Stimulated activated naive CD8-positive, alpha-beta T cell treated with anti-CD3 and anti-CD28 coated beads, Interleukin-15, amount 100 ng/mL, for 72 hours (primary cell): ENCODE data around the gene TLE5.

Experiments used
- ATAC-seq: fragments of 150-1000 bp; cut with Tn5 transposase; 2 replicates; pipeline ENCODE4 v1.10.0; 2021; ENCODE audit warnings: mild to moderate bottlenecking, moderate library complexity
- DNase-seq, 2 donors: peaks; one replicate each; pipeline ENCODE4 v3.0.0; 2021 to 2022
- H3K27ac Mint-ChIP-seq, 2 donors: one replicate each; pipeline ENCODE4 v1.8.0; 2022; ENCODE audit warnings: mild to moderate bottlenecking in 2 of 2, mixed read lengths in 2 of 2, moderate library complexity in 2 of 2
- H3K27me3 Mint-ChIP-seq: one replicate; pipeline ENCODE4 v1.8.0; 2022; ENCODE audit warnings: mixed read lengths
- H3K4me1 Mint-ChIP-seq: one replicate; pipeline ENCODE4 v1.8.0; 2022; ENCODE audit warnings: mild to moderate bottlenecking, mixed read lengths
- H3K4me3 Mint-ChIP-seq, 2 donors: one replicate each; pipeline ENCODE4 v1.8.0; 2022; ENCODE audit warnings: mild to moderate bottlenecking in 2 of 2, mixed read lengths in 2 of 2, moderate library complexity in 1 of 2
- H3K9me3 Mint-ChIP-seq, 2 donors: one replicate each; pipeline ENCODE4 v1.8.0; 2022; ENCODE audit warnings: mixed read lengths in 2 of 2

The TLE5 gene

GRCh38 chr19:3033595-3034405 lies 28.5 kb downstream of the TLE5 start:
- ATAC-seq (no peak), DNase-seq (no peak)
- peaks cover 28% of the 10 kb centered on the region for H3K27me3 Mint-ChIP-seq
- peaks cover 30% of the 10 kb centered on the region for H3K4me1 Mint-ChIP-seq
- H3K27ac Mint-ChIP-seq: no peak overlapping the region
- H3K9me3 Mint-ChIP-seq: no peaks in the 10 kb centered on the region
- H3K4me3 Mint-ChIP-seq: peak overlapping the region in 1 of 2 donors; percentile 16

GRCh38 chr19:3031607-3031867 lies 30.8 kb downstream of the TLE5 start:
- no peak overlapping the region for H3K4me3 Mint-ChIP-seq
- no peak overlapping the region for H3K27ac Mint-ChIP-seq
- DNase-seq: no peak
- H3K4me1 Mint-ChIP-seq: peaks cover 35% of the 10 kb centered on the region
- ATAC-seq: no peak
- peaks cover 42% of the 10 kb centered on the region for H3K27me3 Mint-ChIP-seq
- no peaks in the 10 kb centered on the region for H3K9me3 Mint-ChIP-seq

- H3K4me3 Mint-ChIP-seq: peak within 1 kb of the TSS; percentile 69 to 76
- no peak for DNase-seq
- peaks cover 47% of the 10 kb centered on the region for H3K27me3 Mint-ChIP-seq
- no peaks in the 10 kb centered on the region for H3K9me3 Mint-ChIP-seq
- peaks cover 33% of the 10 kb centered on the region for H3K4me1 Mint-ChIP-seq
- peak; percentile 50 for ATAC-seq
- H3K27ac Mint-ChIP-seq: no peak within 1 kb of the TSS
Observed at GRCh38 chr19:3029065-3029923, 33.0 kb downstream of the TLE5 start, which contains the start of gene TLE2. Gene TLE2, minus strand, starts transcription at chr19:3029280. Its CDS starts 376 bp downstream, at chr19:3028904.

GRCh38 chr19:3028305-3029064 lies 33.8 kb downstream of the TLE5 start:
- no peaks in the 10 kb centered on the region for H3K9me3 Mint-ChIP-seq
- peaks cover 37% of the 10 kb centered on the region for H3K4me1 Mint-ChIP-seq
- ATAC-seq (peak; percentile 24), DNase-seq (no peak)
- no peak overlapping the region for H3K27ac Mint-ChIP-seq
- peaks cover 40% of the 10 kb centered on the region for H3K27me3 Mint-ChIP-seq
- H3K4me3 Mint-ChIP-seq: peak overlapping the region; percentile 69 to 76

GRCh38 chr19:3027981-3028304 lies 34.4 kb downstream of the TLE5 start:
- H3K27me3 Mint-ChIP-seq: peaks cover 35% of the 10 kb centered on the region
- peak overlapping the region in 1 of 2 donors; percentile 76 for H3K4me3 Mint-ChIP-seq
- no peak for DNase-seq
- ATAC-seq: no peak
- H3K4me1 Mint-ChIP-seq: peaks cover 42% of the 10 kb centered on the region
- H3K9me3 Mint-ChIP-seq: no peaks in the 10 kb centered on the region
- H3K27ac Mint-ChIP-seq: no peak overlapping the region

- Mint-ChIP-seq H3K9me3 (no peaks in the 10 kb centered on the region), H3K4me3 (no peak overlapping the region), H3K4me1 (peaks cover 43% of the 10 kb centered on the region), H3K27ac (no peak overlapping the region), H3K27me3 (peaks cover 35% of the 10 kb centered on the region)
- ATAC-seq: no peak
- DNase-seq: no peak
Observed at GRCh38 chr19:3027292-3027691, 35.0 kb downstream of the TLE5 start.

GRCh38 chr19:3026768-3027167 lies 35.5 kb downstream of the TLE5 start:
- Mint-ChIP-seq H3K4me1 (peaks cover 43% of the 10 kb centered on the region), H3K27me3 (peaks cover 35% of the 10 kb centered on the region), H3K27ac (no peak overlapping the region), H3K4me3 (no peak overlapping the region), H3K9me3 (no peaks in the 10 kb centered on the region)
- no peak for DNase-seq
- ATAC-seq: no peak

- ATAC-seq: no peak
- Mint-ChIP-seq H3K27me3 (peaks cover 34% of the 10 kb centered on the region), H3K4me3 (peak overlapping the region in 1 of 2 donors; percentile 72), H3K9me3 (no peaks in the 10 kb centered on the region), H3K4me1 (peaks cover 43% of the 10 kb centered on the region), H3K27ac (no peak overlapping the region)
- no peak for DNase-seq
Observed at GRCh38 chr19:3025549-3025886, 36.8 kb downstream of the TLE5 start.

GRCh38 chr19:3024870-3025548 lies 37.3 kb downstream of the TLE5 start:
- ATAC-seq: peak; percentile 45
- Mint-ChIP-seq H3K9me3 (no peaks in the 10 kb centered on the region), H3K27me3 (peaks cover 29% of the 10 kb centered on the region), H3K4me3 (peak overlapping the region; percentile 61 to 72), H3K4me1 (peaks cover 40% of the 10 kb centered on the region), H3K27ac (no peak overlapping the region)
- no peak for DNase-seq

- Mint-ChIP-seq H3K27me3 (peaks cover 25% of the 10 kb centered on the region), H3K27ac (no peak overlapping the region), H3K4me1 (peaks cover 37% of the 10 kb centered on the region), H3K9me3 (no peaks in the 10 kb centered on the region), H3K4me3 (peak overlapping the region; percentile 61 to 72)
- DNase-seq (no peak), ATAC-seq (peak; percentile 86)
Observed at GRCh38 chr19:3024509-3024869, 37.8 kb downstream of the TLE5 start.

- H3K4me3 Mint-ChIP-seq: no peak overlapping the region
- H3K4me1 Mint-ChIP-seq: peaks cover 23% of the 10 kb centered on the region
- H3K27ac Mint-ChIP-seq: no peak overlapping the region
- H3K27me3 Mint-ChIP-seq: peaks cover 11% of the 10 kb centered on the region
- no peak for ATAC-seq
- DNase-seq: no peak
- no peaks in the 10 kb centered on the region for H3K9me3 Mint-ChIP-seq
Observed at GRCh38 chr19:3020321-3020960, 41.9 kb downstream of the TLE5 start.

GRCh38 chr19:3019211-3019854 lies 43.0 kb downstream of the TLE5 start:
- Mint-ChIP-seq H3K27me3 (peaks cover under 1% of the 10 kb centered on the region), H3K9me3 (no peaks in the 10 kb centered on the region), H3K4me1 (peaks cover 12% of the 10 kb centered on the region), H3K27ac (no peak overlapping the region), H3K4me3 (no peak overlapping the region)
- ATAC-seq (peak; percentile 23), DNase-seq (no peak)

- peaks cover under 1% of the 10 kb centered on the region for H3K4me1 Mint-ChIP-seq
- no peaks in the 10 kb centered on the region for H3K27me3 Mint-ChIP-seq
- no peak for ATAC-seq
- no peak for DNase-seq
- H3K4me3 Mint-ChIP-seq: no peak overlapping the region
- no peak overlapping the region for H3K27ac Mint-ChIP-seq
- no peaks in the 10 kb centered on the region for H3K9me3 Mint-ChIP-seq
Observed at GRCh38 chr19:3017923-3018322, 44.4 kb downstream of the TLE5 start.

GRCh38 chr19:3015126-3016057 lies 46.9 kb downstream of the TLE5 start:
- Mint-ChIP-seq H3K27ac (no peak overlapping the region), H3K4me3 (no peak overlapping the region), H3K4me1 (no peaks in the 10 kb centered on the region), H3K9me3 (no peaks in the 10 kb centered on the region), H3K27me3 (no peaks in the 10 kb centered on the region)
- no peak for ATAC-seq
- DNase-seq: no peak
